ENCODE measurements around the gene TFAP2C. TPM values are rescaled to one million over a fixed set of nuclear protein-coding genes. Genes with fewer than 3 reads are reported as not detected.

The TFAP2C gene
- total and polyA plus RNA-seq, 7 experiments from 2014 or later, result not detected

- no peak overlapping the region for H3K27ac ChIP-seq (ENCODE audit: low read depth, low read length)
- intact Hi-C loops (cut with micrococcal nuclease), result no loop called here
- H3K4me3 ChIP-seq (ENCODE audit: low read length), result no peak overlapping the region
- H3K4me1 ChIP-seq (ENCODE audit: control insufficient read depth in 2 of 2, insufficient read depth in 2 of 2, low read length in 2 of 2), result no peaks in the 10 kb centered on the region
- Mint-ChIP-seq H3K27me3 (peaks cover 0 to 33% (median 12%) of the 10 kb centered on the region in 5 donors), H3K36me3 (no peaks in the 10 kb centered on the region), H3K9me3 (peaks cover 0 to 1% (median 0%) of the 10 kb centered on the region in 11 donors), H3K27ac (no peak overlapping the region), H3K4me1 (peaks cover 0 to 2% (median 0%) of the 10 kb centered on the region in 7 donors), H3K4me3 (peak overlapping the region in 1 of 10 donors; percentile 51)
- H3K36me3 ChIP-seq (ENCODE audit: control insufficient read depth in 2 of 3, insufficient read depth in 3 of 3, low read length in 3 of 3), result no peaks in the 10 kb centered on the region
- H3K27me3 ChIP-seq (ENCODE audit: control insufficient read depth in 2 of 2, insufficient read depth in 2 of 2, low read length in 2 of 2), result no peaks in the 10 kb centered on the region
- POLR2A ChIA-PET, result no interaction called here
- DNase-seq (no peak), ATAC-seq (no peak)
- H3K9me3 ChIP-seq (ENCODE audit: control insufficient read depth in 2 of 3, low read length in 3 of 3), result no peaks in the 10 kb centered on the region
- CTCF ChIA-PET, result no interaction called here
Observed at GRCh38 chr20:56685879-56686278, 56.8 kb downstream of the TFAP2C start.

DNA sequence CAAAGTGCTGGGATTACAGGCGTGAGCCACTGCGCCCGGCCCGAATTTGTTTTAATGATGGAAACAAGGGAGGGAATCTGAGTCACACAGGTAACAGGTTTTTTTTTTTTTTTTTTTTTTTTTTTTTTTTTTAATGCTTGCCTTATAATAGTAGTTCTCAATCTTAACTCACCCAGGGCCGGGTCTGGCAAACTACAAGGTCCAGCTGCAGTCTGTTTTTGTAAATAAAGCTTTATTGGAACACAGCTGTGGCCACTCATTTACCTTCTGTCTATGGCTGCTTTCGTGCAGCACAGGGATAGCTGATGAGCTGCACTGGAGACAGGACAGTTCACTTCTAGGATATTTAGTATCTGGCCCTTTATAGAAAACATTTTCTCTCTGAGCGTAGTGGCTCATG is 58.0 kb downstream of the TFAP2C start:
- no peak overlapping the region for H3K4me3 ChIP-seq (ENCODE audit: low read length)
- H3K36me3 ChIP-seq (ENCODE audit: control insufficient read depth in 2 of 3, insufficient read depth in 3 of 3, low read length in 3 of 3), result no peaks in the 10 kb centered on the region
- no peaks in the 10 kb centered on the region for H3K9me3 ChIP-seq (ENCODE audit: control insufficient read depth in 2 of 3, low read length in 3 of 3)
- H3K27ac ChIP-seq (ENCODE audit: low read depth, low read length), result no peak overlapping the region
- Mint-ChIP-seq H3K9me3 (peaks cover 0 to 1% (median 0%) of the 10 kb centered on the region in 11 donors), H3K36me3 (no peaks in the 10 kb centered on the region), H3K4me3 (no peak overlapping the region), H3K4me1 (peaks cover 0 to 2% (median 0%) of the 10 kb centered on the region in 7 donors), H3K27ac (no peak overlapping the region), H3K27me3 (peaks cover 0 to 30% (median 10%) of the 10 kb centered on the region in 5 donors)
- no peak for DNase-seq
- no peaks in the 10 kb centered on the region for H3K4me1 ChIP-seq (ENCODE audit: control insufficient read depth in 2 of 2, insufficient read depth in 2 of 2, low read length in 2 of 2)
- no peaks in the 10 kb centered on the region for H3K27me3 ChIP-seq (ENCODE audit: control insufficient read depth in 2 of 2, insufficient read depth in 2 of 2, low read length in 2 of 2)
- CTCF ChIA-PET, result no interaction called here
- POLR2A ChIA-PET, result no interaction called here
- intact Hi-C loops (cut with micrococcal nuclease), result no loop called here
- ATAC-seq, result no peak

DNA sequence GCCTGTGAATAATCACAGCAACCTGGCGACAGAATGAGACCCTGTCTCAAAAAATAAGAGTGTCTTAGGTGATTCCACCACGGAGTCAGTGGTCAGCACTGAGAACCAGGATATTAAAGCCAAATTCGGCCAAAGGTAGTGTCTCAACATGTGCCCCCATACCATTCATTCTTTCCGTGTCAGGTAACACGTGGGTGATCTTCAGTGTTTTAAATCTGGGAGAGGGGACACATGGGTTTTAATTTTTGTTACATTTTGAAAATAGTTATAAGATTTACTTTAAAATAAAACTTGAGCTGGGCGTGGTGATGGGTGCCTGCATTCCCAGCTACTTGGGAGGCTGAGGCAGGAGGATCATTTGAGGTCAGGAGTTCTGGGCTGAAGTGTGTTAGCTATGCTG is 59.0 kb downstream of the TFAP2C start:
- Mint-ChIP-seq H3K4me3 (no peak overlapping the region), H3K36me3 (no peaks in the 10 kb centered on the region), H3K27ac (no peak overlapping the region), H3K27me3 (peaks cover 0 to 19% (median 6%) of the 10 kb centered on the region in 5 donors), H3K9me3 (peaks cover 0 to 2% (median 0%) of the 10 kb centered on the region in 11 donors), H3K4me1 (peaks cover 0 to 2% (median 0%) of the 10 kb centered on the region in 7 donors)
- Histone ChIP-seq H3K4me1 (ENCODE audit: control insufficient read depth in 2 of 2, insufficient read depth in 2 of 2, low read length in 2 of 2) (no peaks in the 10 kb centered on the region), H3K36me3 (ENCODE audit: control insufficient read depth in 2 of 3, insufficient read depth in 3 of 3, low read length in 3 of 3) (no peaks in the 10 kb centered on the region), H3K9me3 (ENCODE audit: control insufficient read depth in 2 of 3, low read length in 3 of 3) (no peaks in the 10 kb centered on the region), H3K27me3 (ENCODE audit: control insufficient read depth in 2 of 2, insufficient read depth in 2 of 2, low read length in 2 of 2) (no peaks in the 10 kb centered on the region), H3K27ac (ENCODE audit: low read depth, low read length) (no peak overlapping the region), H3K4me3 (ENCODE audit: low read length) (no peak overlapping the region)
- CTCF ChIA-PET, result no interaction called here
- ATAC-seq (no peak), DNase-seq (no peak)
- POLR2A ChIA-PET, result interaction anchor here (0.6 kb wide), 1 partner anchor 326 kb away, joined by 3 read pairs; no protein-coding TSS in a partner anchor
- intact Hi-C loops (cut with micrococcal nuclease), result no loop called here

Other genes starting within 250 kb of the TFAP2C start
- 10 to 100 TPM in 1 of 5 experiments, 1 to 10 TPM in 3, under 1 TPM in 1; 0.95 to 44.1 (median 1.2) TPM for gene AURKA, start 237.1 kb upstream of the TFAP2C start, total RNA-seq
- under 1 TPM; 0.43 to 0.64 TPM for gene AURKA, start 237.1 kb upstream of the TFAP2C start, polyA plus RNA-seq
- gene CSTF1, start 236.7 kb upstream of the TFAP2C start, total RNA-seq, result 10 to 100 TPM; 16.4 to 50.7 (median 46.7) TPM
- 10 to 100 TPM; 31.5 to 35.9 TPM for gene CSTF1, start 236.7 kb upstream of the TFAP2C start, polyA plus RNA-seq
- gene CASS4, start 217.0 kb upstream of the TFAP2C start, total RNA-seq, result 10 to 100 TPM in 4 of 5 experiments, 1 to 10 TPM in 1; 8.0 to 16.9 (median 14.3) TPM
- 10 to 100 TPM in 1 of 2 donors, 1 to 10 TPM in 1; 6.8 to 10.7 TPM for gene CASS4, start 217.0 kb upstream of the TFAP2C start, polyA plus RNA-seq
- gene RTF2, start 160.7 kb upstream of the TFAP2C start, total RNA-seq, result 100 to 1,000 TPM in 1 of 5 experiments, 10 to 100 TPM in 4; 62.5 to 118 (median 72.0) TPM
- gene RTF2, start 160.7 kb upstream of the TFAP2C start, polyA plus RNA-seq, result 100 to 1,000 TPM; 156 to 157 TPM
- gene FAM209A, start 104.6 kb upstream of the TFAP2C start, total RNA-seq, result 1 to 10 TPM; 3.4 to 6.5 (median 3.8) TPM
- gene FAM209A, start 104.6 kb upstream of the TFAP2C start, polyA plus RNA-seq, result under 1 TPM; 0.35 to 0.51 TPM
- 1 to 10 TPM; 1.9 to 3.9 (median 3.3) TPM for gene FAM209B, start 96.1 kb upstream of the TFAP2C start, total RNA-seq
- under 1 TPM in 1 of 2 donors, not detected in 1; 0.59 TPM for gene FAM209B, start 96.1 kb upstream of the TFAP2C start, polyA plus RNA-seq